A549 (cell line): ENCODE data around the gene RUBCN.
"Not testable (repeated sequence)": the region's sequence is repeated elsewhere in the genome, so short reads cannot be mapped to it uniquely, and the experiment has no call there.

Experiments used
- CTCF ChIP-seq: fragments of >200 bp; sonication (Bioruptor Twin); formaldehyde crosslinking; IDR thresholded peaks from 3 replicates; pipeline ENCODE4 v1.5.1; 2016
- FOSL2 ChIP-seq, 2 experiments: fragments of 450-650 bp in 1 of 2; fragments of >200 bp in 1 of 2; sonication (Bioruptor Twin) in 1 of 2; formaldehyde crosslinking; IDR thresholded peaks; 2 replicates each; pipeline versions ENCODE4 v1.5.0 to v1.6.1; 2016 to 2020; ENCODE audit warnings: mild to moderate bottlenecking in 1 of 2, moderate library complexity in 1 of 2
- MAFK ChIP-seq: fragments of 450-650 bp; IDR thresholded peaks from 2 replicates; pipeline ENCODE4 v1.6.1; 2014; ENCODE audit not compliant: partially characterized antibody
- MAX ChIP-seq: IDR thresholded peaks from 2 replicates; pipeline ENCODE4 v1.6.1; 2012
- PBX3 ChIP-seq: IDR thresholded peaks from 2 replicates; pipeline ENCODE4 v1.6.1; 2012
- PHF8 ChIP-seq: fragments of 200-600 bp; sonication (generic); IDR thresholded peaks from 2 replicates; pipeline ENCODE4 v1.6.1; 2016; ENCODE audit warnings: low read depth, mild to moderate bottlenecking, antibody characterized with exemption, moderate library complexity, borderline replicate concordance
- POLR2A ChIP-seq: IDR thresholded peaks from 2 replicates; pipeline ENCODE4 v1.6.1; 2012; ENCODE audit warnings: mild to moderate bottlenecking, low read length
- RAD21 ChIP-seq, 2 experiments: fragments of >200 bp in 1 of 2; sonication (Bioruptor Twin) in 1 of 2; formaldehyde crosslinking in 1 of 2; IDR thresholded peaks in 1 of 2; conservative IDR thresholded peaks in 1 of 2; 2 replicates in 1 of 2; 3 replicates in 1 of 2; pipeline ENCODE4 v1.6.1; 2012 to 2018; ENCODE audit warnings: inconsistent platforms in 1 of 2
- REST ChIP-seq: fragments of 200-600 bp; sonication (generic); IDR thresholded peaks from 2 replicates; pipeline ENCODE4 v1.6.1; 2016; ENCODE audit warnings: antibody characterized with exemption, mild to moderate bottlenecking, moderate library complexity

GRCh38 chr3:197663367-197664140 lies 73.2 kb downstream of the RUBCN start:
- TF ChIP-seq CTCF; MAX; PBX3; POLR2A; RAD21 (conservative IDR thresholded peaks at IDR 0.05 in 1 of 2, IDR thresholded peaks at IDR 0.05 in 1 of 2); REST; MAFK; PHF8; FOSL2 (IDR thresholded peaks at IDR 0.05); FOSL2 (CRISPR knock-in tag; IDR thresholded peaks at IDR 0.05): not testable (repeated sequence)
